ENCODE measurements around the gene KCNH1. TPM values are rescaled to one million over a fixed set of nuclear protein-coding genes. Genes with fewer than 3 reads are reported as not detected.
A peak's percentile ranks its signal among the peaks of the same experiment; 100 is the strongest.

KCNH1 gene
- total RNA-seq (2021; ENCODE audit: unreplicated experiment) (not detected), Bru-seq, nascent RNA (percentile 0 among the genes with signal in this experiment), BruChase-seq, experiment 1, labeled RNA remaining after a 6-hour chase (not detected), BruChase-seq, experiment 2, labeled RNA remaining after a 2-hour chase (not detected)
- polyA plus RNA-seq (2012) = 0.01 and 0.03 TPM in 2 replicates
- long read RNA-seq = 0 reads

- H3K4me3 ChIP-seq (replicated peaks in 1 of 2; ENCODE audit: low read depth in 1 of 2, low read length in 2 of 2) = no peak within 1 kb of the TSS
- H4K20me1 ChIP-seq (ENCODE audit: insufficient read depth) = no peaks in the 10 kb centered on the region
- H3K9ac ChIP-seq (ENCODE audit: low read length) = no peak within 1 kb of the TSS
- peak; percentile 46 for DNase-seq (ENCODE audit: low read depth, low spot score)
- TF ChIP-seq MAX (IDR thresholded peaks at IDR 0.05) (peak; percentile 58), JUND (IDR thresholded peaks at IDR 0.05) (no peak), ELF1 (IDR thresholded peaks at IDR 0.05; ENCODE audit: borderline replicate concordance, low read depth) (no peak), YY1 (IDR thresholded peaks at IDR 0.05; ENCODE audit: extremely low read depth, insufficient replicate concordance, low read depth, low read length) (peak; percentile 47), POLR2A (IDR thresholded peaks at IDR 0.05; ENCODE audit: borderline replicate concordance, extremely low read depth, insufficient read depth, insufficient read length) (no peak), RAD21 (IDR thresholded peaks at IDR 0.05; ENCODE audit: low read depth) (peak; percentile 94), CTCF (IDR thresholded peaks at IDR 0.05 in 2 of 3, conservative IDR thresholded peaks at IDR 0.05 in 1 of 3; ENCODE audit: borderline replicate concordance in 1 of 3, insufficient read depth in 1 of 3, low read depth in 2 of 3, low read length in 2 of 3) (peak; percentile 78 to 97 (median 90)), ZFX (IDR thresholded peaks at IDR 0.05) (peak; percentile 22; the same call in 1 of the 2 replicates)
- peak within 1 kb of the TSS; percentile 23 for H3K4me2 ChIP-seq (ENCODE audit: low read length)
- BruUV-seq (replicated peaks) = no TSS peak
- H3K9me3 ChIP-seq (ENCODE audit: control insufficient read depth in 1 of 2, insufficient read depth in 1 of 2, low read depth in 1 of 2, low read length in 2 of 2) = no peaks in the 10 kb centered on the region
- ATAC-seq = peak; percentile 91
- no peaks in the 10 kb centered on the region for H3K36me3 ChIP-seq (ENCODE audit: control insufficient read depth in 1 of 2, insufficient read depth in 2 of 2, low read length in 2 of 2)
- ChIA-PET POLR2A (no interaction called here), RAD21 (ENCODE audit: low non-redundant PET in 1 of 2, low total read pairs in 2 of 2, uncharacterized antibody in 2 of 2, unreplicated experiment in 2 of 2) (interaction anchor here (0.7 to 1.1 kb wide), 4 partner anchors 550 to 727 kb away, joined by 3 to 6 read pairs (median 4); no protein-coding TSS in a partner anchor), CTCF (interaction anchor here (0.6 to 4.1 kb wide), 15 partner anchors 10 to 760 kb away, joined by 3 to 46 read pairs (median 3); no protein-coding TSS in a partner anchor)
- no peaks in the 10 kb centered on the region for H3K79me2 ChIP-seq (ENCODE audit: insufficient read depth, low read length)
- no peak within 1 kb of the TSS for H3K27ac ChIP-seq (ENCODE audit: low read depth, low read length)
- intact Hi-C loops (cut with micrococcal nuclease) = loop anchor here (1.0 kb wide), 2 partner anchors 422 to 550 kb away; no protein-coding TSS in a partner anchor
- H3K9me2 ChIP-seq (ENCODE audit: insufficient read depth) = no peaks in the 10 kb centered on the region
- peaks cover 66% of the 10 kb centered on the region for H3K27me3 ChIP-seq (ENCODE audit: insufficient read depth, low read length)
- H2AFZ ChIP-seq (ENCODE audit: low read depth, low read length, poor library complexity, severe bottlenecking) = peak within 1 kb of the TSS; percentile 65
- peaks cover 0 to 4% of the 10 kb centered on the region in 2 experiments; a peak in 2 of 4 replicates for H3K4me1 ChIP-seq (ENCODE audit: control insufficient read depth in 1 of 2, insufficient read depth in 2 of 2, low read length in 2 of 2)
Observed at GRCh38 chr1:211133836-211134669, at the start of gene KCNH1. Gene KCNH1, minus strand, starts transcription at chr1:211134148. Its CDS starts 203 bp downstream, at chr1:211133945.

Measured in HCT116 (cell line).